ENCODE results near the gene SURF2.

- no peak for TF ChIP-seq EZH2 (IDR thresholded peaks at IDR 0.05)
- TF ChIP-seq POLR2AphosphoS5 (IDR thresholded peaks at IDR 0.05; ENCODE audit: borderline replicate concordance, low read depth, low read length): no peak
Measured at GRCh38 chr9:133369422-133369821, 13.1 kb downstream of the SURF2 start.
